Occipital lobe (tissue), 2 donors: ENCODE results near the gene AGER. TPM values are rescaled to one million over a fixed set of nuclear protein-coding genes. Genes with fewer than 3 reads are reported as not detected.

Experiments
- DNase-seq: peaks from one replicate; lab custom pipeline; 2025; lab: John Stamatoyannopoulos, UW
- total RNA-seq: library from RNA; depleted of rRNA; stranded (reverse); fragments of >200 nt; gene quantifications from one replicate; pipeline ENCODE4 v1.2.3, GENCODE V29; 2014

Gene AGER
- total RNA-seq, 1 donor from 2014 or later = 0.78 TPM

GRCh38 chr6:32171234-32171633, 12.8 kb downstream of the AGER start:
- no peak for DNase-seq

- no peak for DNase-seq
These were observed 13.8 kb downstream of the AGER start for GRCh38 chr6:32170294-32170693.

GRCh38 chr6:32168807-32169591, 15.1 kb downstream of the AGER start:
- DNase-seq = no peak

GRCh38 chr6:32168350-32168749, 15.7 kb downstream of the AGER start:
- DNase-seq = no peak

- DNase-seq = no peak
These were observed 16.2 kb downstream of the AGER start for GRCh38 chr6:32167761-32168262.

GRCh38 chr6:32167154-32167760, 16.8 kb downstream of the AGER start:
- no peak for DNase-seq

GRCh38 chr6:32166411-32167061, 17.5 kb downstream of the AGER start:
- no peak for DNase-seq

- no peak for DNase-seq
These were observed 19.8 kb downstream of the AGER start, which contains the start of gene EGFL8 for GRCh38 chr6:32164295-32164694. EGFL8 (plus strand) TSS chr6:32164595; CDS start chr6:32166166, 1,571 bp downstream.

GRCh38 chr6:32163559-32164258, 20.3 kb downstream of the AGER start:
- DNase-seq = no peak

- no peak for DNase-seq
These were observed 26.0 kb downstream of the AGER start for GRCh38 chr6:32158052-32158451.

GRCh38 chr6:32156891-32157290, 27.2 kb downstream of the AGER start:
- DNase-seq = no peak

- DNase-seq = no peak
These were observed 29.4 kb downstream of the AGER start for GRCh38 chr6:32154514-32155161.

- DNase-seq = peak; percentile 85
These were observed 30.2 kb downstream of the AGER start, which contains the start of gene PPT2 for GRCh38 chr6:32153564-32154513. PPT2 (plus strand) TSS chr6:32154141; CDS start chr6:32154595, 454 bp downstream.

- no peak for DNase-seq
These were observed 31.1 kb downstream of the AGER start for GRCh38 chr6:32152769-32153563.

GRCh38 chr6:32151863-32152768, 31.9 kb downstream of the AGER start, which contains the start of gene PRRT1:
PRRT1 (minus strand) TSS chr6:32151939; CDS start chr6:32151827, 112 bp downstream.
- DNase-seq = peak; percentile 46

GRCh38 chr6:32151181-32151862, 32.7 kb downstream of the AGER start:
- no peak for DNase-seq
